PC-3 (cell line): ENCODE results near the gene DLG1. TPM values are rescaled to one million over a fixed set of nuclear protein-coding genes. Genes with fewer than 3 reads are reported as not detected.

ENCODE experiments used
- ATAC-seq: fragments of 200-7000 bp; cut with Tn5 transposase; 2 replicates; pipeline ENCODE4 v1.9.1; 2020; ENCODE audit warnings: mild to moderate bottlenecking, moderate library complexity
- BruUV-seq: library from RNA; stranded (reverse); fragments of 400-500 nt; replicated peaks from 2 replicates; lab custom pipeline; 2021; lab: Mats Ljungman, UMichigan
- CTCF ChIA-PET: fragments of 300-600 bp; sonication (Branson Sonifier 250); formaldehyde crosslinking; loops from one replicate; lab custom pipeline; 2022; ENCODE audit warnings: antibody characterized with exemption; lab: Charles Lee
- POLR2A ChIA-PET: fragments of 300-600 bp; sonication (Branson Sonifier 250); formaldehyde crosslinking; loops from one replicate; lab custom pipeline; 2022; ENCODE audit warnings: antibody characterized with exemption; ENCODE audit not compliant: unreplicated experiment; lab: Charles Lee
- DNase-seq: peaks from one replicate; pipeline ENCODE4 v3.0.0-alpha.2; 2015
- H2AFZ ChIP-seq: fragments of 300-600 bp; sonication (generic); 2 replicates; pipeline ENCODE4 v1.6.0; 2016; ENCODE audit warnings: antibody characterized with exemption, low read length
- H3F3A ChIP-seq: fragments of 300-600 bp; sonication (generic); one replicate; pipeline ENCODE4 v1.6.0; 2017; ENCODE audit warnings: antibody characterized with exemption, low read length, control low read depth, mild to moderate bottlenecking; ENCODE audit not compliant: unreplicated experiment
- H3K27ac ChIP-seq: fragments of 300-600 bp; sonication (generic); 2 replicates; pipeline ENCODE4 v1.5.1; 2016; ENCODE audit warnings: mild to moderate bottlenecking, low read length
- H3K27me3 ChIP-seq: fragments of 300-600 bp; sonication (generic); 2 replicates; pipeline ENCODE4 v1.6.1; 2016; ENCODE audit warnings: low read length, mixed read lengths
- H3K36me3 ChIP-seq: fragments of 300-600 bp; sonication (generic); 2 replicates; pipeline ENCODE4 v1.6.1; 2016; ENCODE audit warnings: low read depth, mixed run types, low read length, mixed read lengths
- H3K4me1 ChIP-seq: fragments of 300-600 bp; sonication (generic); 2 replicates; pipeline ENCODE4 v1.5.1; 2016; ENCODE audit warnings: low read length; ENCODE audit not compliant: insufficient read depth
- H3K4me2 ChIP-seq: fragments of 300-600 bp; sonication (generic); 2 replicates; pipeline ENCODE4 v1.6.0; 2016; ENCODE audit warnings: low read length
- H3K4me3 ChIP-seq: fragments of 300-600 bp; sonication (generic); 2 replicates; pipeline ENCODE4 v1.5.1; 2016; ENCODE audit warnings: mild to moderate bottlenecking, low read length, mixed read lengths
- H3K79me2 ChIP-seq: fragments of 300-600 bp; sonication (generic); 2 replicates; pipeline ENCODE4 v1.6.1; 2017; ENCODE audit warnings: low read length, mixed read lengths
- H3K9ac ChIP-seq: fragments of 300-600 bp; sonication (generic); 2 replicates; pipeline ENCODE4 v1.6.0; 2016; ENCODE audit warnings: mild to moderate bottlenecking, low read length
- H3K9me2 ChIP-seq: fragments of 300-600 bp; sonication (generic); replicated peaks from 2 replicates; pipeline ENCODE4 v1.6.1; 2016; ENCODE audit warnings: mixed run types, low read length, mixed read lengths
- H3K9me3 ChIP-seq: fragments of 300-600 bp; sonication (generic); 2 replicates; pipeline ENCODE4 v1.6.1; 2016; ENCODE audit warnings: low read length, mixed read lengths
- H4K20me1 ChIP-seq: fragments of 300-600 bp; sonication (generic); 2 replicates; pipeline ENCODE4 v1.6.1; 2016; ENCODE audit warnings: low read length, mixed read lengths
- CTCF ChIP-seq: fragments of 300-600 bp; sonication (generic); conservative IDR thresholded peaks from 2 replicates; pipeline ENCODE4 v1.5.1; 2017; ENCODE audit warnings: antibody characterized with exemption, low read depth, mild to moderate bottlenecking, low read length
- EZH2 ChIP-seq: fragments of 300-600 bp; sonication (generic); IDR thresholded peaks from one replicate; pipeline ENCODE4 v1.6.1; 2017; ENCODE audit warnings: antibody characterized with exemption, mild to moderate bottlenecking, low read length; ENCODE audit not compliant: unreplicated experiment
- EZH2phosphoT487 ChIP-seq: fragments of 300-600 bp; sonication (generic); IDR thresholded peaks from 2 replicates; pipeline ENCODE4 v1.6.1; 2018; ENCODE audit warnings: mild to moderate bottlenecking, antibody characterized with exemption, low read length, borderline replicate concordance
- intact Hi-C: fragments of 100-400 bp; cut with micrococcal nuclease; formaldehyde crosslinking; loops from 2 replicates; pipeline ENCODE4 v1.9.0; 2023
- total RNA-seq: library from RNA; depleted of rRNA; stranded (reverse); fragments of >200 nt; gene quantifications from 2 replicates; pipeline ENCODE4 v1.2.3, GENCODE V29; 2014

Gene DLG1
- total RNA-seq, 1 experiment from 2014 or later: 60.8 TPM

- CTCF ChIA-PET: no interaction called here
- Histone ChIP-seq H3K9ac (no peak overlapping the region), H3K36me3 (peaks cover 43% of the 10 kb centered on the region), H3K27ac (no peak overlapping the region), H3K4me3 (no peak overlapping the region), H2AFZ (no peak overlapping the region), H3K4me1 (no peaks in the 10 kb centered on the region), H3F3A (no peaks in the 10 kb centered on the region), H3K79me2 (peaks cover 78% of the 10 kb centered on the region), H3K9me3 (no peaks in the 10 kb centered on the region), H3K4me2 (no peak overlapping the region), H3K27me3 (no peaks in the 10 kb centered on the region), H4K20me1 (no peaks in the 10 kb centered on the region), H3K9me2 (no peaks in the 10 kb centered on the region)
- intact Hi-C loops: no loop called here
- TSS peak; percentile 12 for BruUV-seq
- ATAC-seq (no peak), DNase-seq (no peak)
- POLR2A ChIA-PET: no interaction called here
- no peak for TF ChIP-seq EZH2phosphoT487
These were observed 16.6 kb downstream of the DLG1 start for GRCh38 chr3:197281849-197282248.

- H3F3A ChIP-seq: no peaks in the 10 kb centered on the region
- H3K4me1 ChIP-seq: no peaks in the 10 kb centered on the region
- no peak overlapping the region for H2AFZ ChIP-seq
- H3K36me3 ChIP-seq: peaks cover 43% of the 10 kb centered on the region
- no peaks in the 10 kb centered on the region for H3K9me2 ChIP-seq
- ChIA-PET POLR2A (no interaction called here), CTCF (no interaction called here)
- BruUV-seq: TSS peak; percentile 9
- DNase-seq (no peak), ATAC-seq (no peak)
- no peak overlapping the region for H3K4me3 ChIP-seq
- peaks cover 75% of the 10 kb centered on the region for H3K79me2 ChIP-seq
- H4K20me1 ChIP-seq: no peaks in the 10 kb centered on the region
- intact Hi-C loops: no loop called here
- no peaks in the 10 kb centered on the region for H3K27me3 ChIP-seq
- no peak overlapping the region for H3K27ac ChIP-seq
- no peaks in the 10 kb centered on the region for H3K9me3 ChIP-seq
- TF ChIP-seq EZH2phosphoT487 (no peak), CTCF (no peak), EZH2 (no peak)
- no peak overlapping the region for H3K4me2 ChIP-seq
- H3K9ac ChIP-seq: no peak overlapping the region
These were observed 18.3 kb downstream of the DLG1 start for GRCh38 chr3:197280156-197280555.

- no peak overlapping the region for H2AFZ ChIP-seq
- H4K20me1 ChIP-seq: no peaks in the 10 kb centered on the region
- no TSS peak for BruUV-seq
- no peak overlapping the region for H3K4me3 ChIP-seq
- no peaks in the 10 kb centered on the region for H3K4me1 ChIP-seq
- H3K79me2 ChIP-seq: peaks cover 75% of the 10 kb centered on the region
- no peaks in the 10 kb centered on the region for H3F3A ChIP-seq
- intact Hi-C loops: no loop called here
- CTCF ChIA-PET: no interaction called here
- H3K36me3 ChIP-seq: peaks cover 46% of the 10 kb centered on the region
- H3K27ac ChIP-seq: no peak overlapping the region
- DNase-seq: no peak
- ATAC-seq: no peak
- POLR2A ChIA-PET: no interaction called here
- no peak overlapping the region for H3K9ac ChIP-seq
- H3K27me3 ChIP-seq: no peaks in the 10 kb centered on the region
- no peaks in the 10 kb centered on the region for H3K9me3 ChIP-seq
- TF ChIP-seq EZH2: no peak
- TF ChIP-seq CTCF: no peak
- no peak for TF ChIP-seq EZH2phosphoT487
- no peaks in the 10 kb centered on the region for H3K9me2 ChIP-seq
- no peak overlapping the region for H3K4me2 ChIP-seq
These were observed 19.5 kb downstream of the DLG1 start for GRCh38 chr3:197278933-197279332.
